ENCODE measurements around the gene GABPA.

DNA sequence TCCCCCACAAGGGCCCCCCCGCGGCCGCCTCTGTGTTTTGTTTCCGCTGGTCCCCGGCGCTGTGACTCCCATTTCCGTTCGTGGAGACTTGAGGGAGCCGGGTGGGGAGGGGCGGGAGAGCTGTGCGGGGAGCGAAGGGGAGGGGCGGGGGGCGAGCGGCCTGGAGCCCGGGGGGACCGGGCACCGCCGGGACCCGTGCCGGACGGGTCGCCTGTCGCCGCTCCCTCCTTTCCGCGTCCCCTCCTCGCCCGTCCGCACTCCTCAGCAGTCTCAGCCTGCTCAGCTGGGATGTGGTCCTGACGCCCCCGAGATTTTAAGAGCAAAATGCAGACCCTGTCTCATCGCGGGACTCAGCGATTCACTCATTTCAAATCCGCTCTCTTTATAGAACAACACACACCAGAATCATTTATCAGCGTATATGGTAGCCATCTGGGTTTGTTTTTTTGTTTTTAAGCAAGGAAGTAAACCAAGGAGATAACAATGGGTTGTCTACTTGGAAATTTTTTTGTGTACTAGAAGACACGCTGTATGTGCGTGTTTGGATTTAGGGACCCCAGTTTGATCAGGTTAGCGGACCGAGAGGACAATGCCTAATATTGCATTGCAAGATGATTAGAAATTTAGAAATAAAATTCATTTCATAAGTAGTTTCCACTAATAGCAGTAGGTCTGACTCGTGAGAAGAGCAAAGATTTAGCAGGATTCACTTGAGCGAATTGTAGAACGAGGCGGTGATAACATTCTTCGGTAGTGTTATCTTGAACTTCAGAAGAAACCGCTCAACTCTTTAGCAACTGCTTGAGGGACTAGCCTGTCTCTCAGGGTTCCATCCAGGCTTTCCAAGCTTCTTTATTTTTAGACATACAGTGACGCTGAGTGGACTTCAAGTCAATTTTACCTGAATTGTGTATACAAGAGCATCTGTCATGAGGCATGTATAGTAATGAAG is 1.1 kb downstream of the GABPA start:
- TF ChIP-seq POLR2AphosphoS5 (IDR thresholded peaks at IDR 0.05), result no peak
- TF ChIP-seq, protein P1, sequence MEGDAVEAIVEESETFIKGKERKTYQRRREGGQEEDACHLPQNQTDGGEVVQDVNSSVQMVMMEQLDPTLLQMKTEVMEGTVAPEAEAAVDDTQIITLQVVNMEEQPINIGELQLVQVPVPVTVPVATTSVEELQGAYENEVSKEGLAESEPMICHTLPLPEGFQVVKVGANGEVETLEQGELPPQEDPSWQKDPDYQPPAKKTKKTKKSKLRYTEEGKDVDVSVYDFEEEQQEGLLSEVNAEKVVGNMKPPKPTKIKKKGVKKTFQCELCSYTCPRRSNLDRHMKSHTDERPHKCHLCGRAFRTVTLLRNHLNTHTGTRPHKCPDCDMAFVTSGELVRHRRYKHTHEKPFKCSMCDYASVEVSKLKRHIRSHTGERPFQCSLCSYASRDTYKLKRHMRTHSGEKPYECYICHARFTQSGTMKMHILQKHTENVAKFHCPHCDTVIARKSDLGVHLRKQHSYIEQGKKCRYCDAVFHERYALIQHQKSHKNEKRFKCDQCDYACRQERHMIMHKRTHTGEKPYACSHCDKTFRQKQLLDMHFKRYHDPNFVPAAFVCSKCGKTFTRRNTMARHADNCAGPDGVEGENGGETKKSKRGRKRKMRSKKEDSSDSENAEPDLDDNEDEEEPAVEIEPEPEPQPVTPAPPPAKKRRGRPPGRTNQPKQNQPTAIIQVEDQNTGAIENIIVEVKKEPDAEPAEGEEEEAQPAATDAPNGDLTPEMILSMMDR (IDR thresholded peaks at IDR 0.05), result no peak
- no peak for TF ChIP-seq EP300 (IDR thresholded peaks at IDR 0.05)
